ENCODE measurements around the gene BRSK2.

BRSK2 gene

DNA sequence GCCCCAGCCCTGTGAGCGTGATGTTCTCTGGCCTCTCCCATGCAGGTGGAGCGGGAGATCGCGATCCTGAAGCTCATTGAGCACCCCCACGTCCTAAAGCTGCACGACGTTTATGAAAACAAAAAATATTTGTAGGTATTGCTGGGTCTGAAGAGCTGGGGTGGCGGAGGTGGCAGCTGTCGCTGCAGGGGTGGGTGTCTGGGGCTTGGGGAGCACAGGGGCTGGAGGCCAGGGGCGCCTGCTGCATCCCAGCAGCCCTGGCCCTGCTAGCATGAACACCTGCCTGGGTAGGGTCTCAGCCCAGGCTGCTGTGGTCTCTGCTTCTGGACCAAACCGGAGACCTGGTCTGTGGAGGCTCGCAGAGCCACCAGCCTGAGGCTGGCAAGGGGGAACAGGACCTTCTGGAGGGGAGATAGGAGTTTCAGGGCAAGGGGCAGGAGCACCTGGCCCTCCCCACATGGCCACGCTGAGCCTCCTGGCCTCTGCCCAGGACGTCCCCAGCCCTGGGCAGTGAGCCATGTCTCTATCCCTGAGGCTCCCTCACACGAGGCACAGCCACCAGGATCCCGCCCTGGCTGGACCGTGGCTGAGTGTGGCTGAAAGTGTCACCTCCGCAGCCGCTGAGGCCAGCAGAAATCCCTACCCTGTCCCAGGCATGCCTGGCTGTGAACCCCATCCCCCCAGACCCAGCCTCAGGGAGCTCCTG, 48.7 kb downstream of the BRSK2 start:
- DNase-seq (ENCODE audit: low spot score): no peak

GRCh38 chr11:1438967-1439330, 49.2 kb downstream of the BRSK2 start:
- DNase-seq (ENCODE audit: low spot score): no peak

DNA sequence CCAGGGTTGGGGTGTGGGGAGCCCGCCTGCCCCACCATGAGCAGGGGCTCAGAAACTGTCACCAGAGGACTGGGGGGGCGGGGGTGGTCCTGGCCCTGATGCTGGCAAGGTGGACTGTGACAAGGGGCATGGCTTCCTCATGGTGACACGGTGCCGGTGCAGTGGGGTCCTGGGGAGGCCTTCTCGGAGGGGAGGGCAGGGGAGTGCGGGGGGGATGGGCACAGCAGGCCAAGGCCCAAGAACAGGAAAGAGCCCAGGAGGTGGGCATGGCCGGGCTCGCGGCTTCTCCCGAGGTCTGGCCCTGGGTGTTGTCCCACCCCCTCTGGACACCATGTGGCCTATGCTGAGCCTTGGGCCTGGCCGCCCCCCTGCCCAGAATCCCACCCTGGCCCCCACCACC, 49.6 kb downstream of the BRSK2 start:
- DNase-seq (ENCODE audit: low spot score): no peak

- no peak for DNase-seq (ENCODE audit: low spot score)
Measured at GRCh38 chr11:1440066-1440465, 50.3 kb downstream of the BRSK2 start.

DNA sequence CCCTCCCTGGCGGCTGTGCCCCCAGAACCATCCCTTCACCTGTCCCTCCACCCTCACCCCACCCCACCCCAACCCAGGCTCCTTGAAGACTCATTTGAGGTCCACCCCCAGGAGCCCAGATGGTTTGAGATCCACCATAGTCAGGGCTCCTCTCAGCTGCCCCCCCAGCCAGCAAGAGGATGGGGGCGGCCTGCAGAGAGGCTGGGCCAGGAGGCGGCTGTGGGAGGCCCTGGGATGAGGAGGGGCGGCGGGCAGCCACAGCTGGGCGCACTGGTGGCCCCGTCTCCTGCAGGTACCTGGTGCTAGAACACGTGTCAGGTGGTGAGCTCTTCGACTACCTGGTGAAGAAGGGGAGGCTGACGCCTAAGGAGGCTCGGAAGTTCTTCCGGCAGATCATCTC, 50.8 kb downstream of the BRSK2 start:
- no peak for DNase-seq (ENCODE audit: low spot score)

- peak; percentile 26 for DNase-seq (ENCODE audit: low spot score)
Measured at GRCh38 chr11:1442163-1442562, 52.4 kb downstream of the BRSK2 start.

- DNase-seq (ENCODE audit: low spot score): no peak
Measured at GRCh38 chr11:1442807-1443366, 53.2 kb downstream of the BRSK2 start.

GRCh38 chr11:1443737-1444136, 54.0 kb downstream of the BRSK2 start:
- DNase-seq (ENCODE audit: low spot score): no peak

- no peak for DNase-seq (ENCODE audit: low spot score)
Measured at GRCh38 chr11:1444321-1444720, 54.6 kb downstream of the BRSK2 start.

- no peak for DNase-seq (ENCODE audit: low spot score)
Measured at GRCh38 chr11:1444823-1445422, 55.2 kb downstream of the BRSK2 start.

DNA sequence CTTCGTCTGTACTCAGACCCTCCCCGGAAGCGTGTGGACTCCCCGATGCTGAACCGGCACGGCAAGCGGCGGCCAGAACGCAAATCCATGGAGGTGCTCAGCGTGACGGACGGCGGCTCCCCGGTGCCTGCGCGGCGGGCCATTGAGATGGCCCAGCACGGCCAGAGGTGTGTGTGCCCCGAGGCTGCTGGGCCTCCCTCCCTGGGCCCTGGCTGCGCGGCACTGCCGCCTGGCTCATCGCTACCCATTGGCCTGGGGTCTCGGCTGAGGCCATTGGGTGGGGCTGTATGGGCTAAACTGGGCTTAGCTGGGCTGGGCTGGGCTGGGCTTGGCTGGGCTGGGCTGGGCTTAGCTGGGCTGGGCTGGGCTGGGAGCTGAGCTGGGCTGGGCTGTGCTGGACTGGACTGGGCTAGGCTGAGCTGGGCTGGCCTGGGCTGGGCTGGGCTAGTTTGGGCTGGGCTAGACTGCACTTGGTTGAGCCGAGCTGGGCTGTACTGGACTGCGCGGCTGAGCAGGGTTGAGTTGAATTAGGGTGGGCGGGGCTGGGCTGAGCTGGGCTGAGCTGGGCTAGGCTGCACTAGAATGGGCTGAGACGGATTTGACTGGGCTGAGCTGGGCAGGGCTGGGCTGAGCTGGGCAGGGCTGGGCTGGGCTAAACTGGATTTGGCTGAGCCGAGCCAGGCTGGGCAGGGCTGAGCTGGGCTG, 56.2 kb downstream of the BRSK2 start:
- no peak for DNase-seq (ENCODE audit: low spot score)

DNA sequence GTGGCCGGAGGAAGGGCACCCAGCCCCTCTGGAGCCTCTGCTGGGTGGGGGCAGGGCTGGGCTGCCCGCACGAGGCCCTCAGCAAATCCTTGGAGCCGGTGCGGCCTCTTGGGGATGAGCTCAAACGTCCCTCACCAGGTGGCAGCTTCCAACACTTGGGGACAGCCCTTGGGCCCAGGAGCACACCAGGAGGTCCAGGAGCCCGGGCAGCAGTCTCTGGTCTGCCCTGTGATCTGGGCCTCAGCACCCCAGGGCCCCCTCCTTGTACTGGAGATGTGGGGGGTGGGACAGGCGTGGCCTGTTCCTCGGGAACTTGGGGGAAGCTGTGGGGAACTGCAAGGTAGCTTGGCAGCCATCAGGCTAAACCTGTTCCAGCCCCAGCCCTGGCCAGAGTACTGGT, 56.9 kb downstream of the BRSK2 start:
- DNase-seq (ENCODE audit: low spot score): no peak

DNA sequence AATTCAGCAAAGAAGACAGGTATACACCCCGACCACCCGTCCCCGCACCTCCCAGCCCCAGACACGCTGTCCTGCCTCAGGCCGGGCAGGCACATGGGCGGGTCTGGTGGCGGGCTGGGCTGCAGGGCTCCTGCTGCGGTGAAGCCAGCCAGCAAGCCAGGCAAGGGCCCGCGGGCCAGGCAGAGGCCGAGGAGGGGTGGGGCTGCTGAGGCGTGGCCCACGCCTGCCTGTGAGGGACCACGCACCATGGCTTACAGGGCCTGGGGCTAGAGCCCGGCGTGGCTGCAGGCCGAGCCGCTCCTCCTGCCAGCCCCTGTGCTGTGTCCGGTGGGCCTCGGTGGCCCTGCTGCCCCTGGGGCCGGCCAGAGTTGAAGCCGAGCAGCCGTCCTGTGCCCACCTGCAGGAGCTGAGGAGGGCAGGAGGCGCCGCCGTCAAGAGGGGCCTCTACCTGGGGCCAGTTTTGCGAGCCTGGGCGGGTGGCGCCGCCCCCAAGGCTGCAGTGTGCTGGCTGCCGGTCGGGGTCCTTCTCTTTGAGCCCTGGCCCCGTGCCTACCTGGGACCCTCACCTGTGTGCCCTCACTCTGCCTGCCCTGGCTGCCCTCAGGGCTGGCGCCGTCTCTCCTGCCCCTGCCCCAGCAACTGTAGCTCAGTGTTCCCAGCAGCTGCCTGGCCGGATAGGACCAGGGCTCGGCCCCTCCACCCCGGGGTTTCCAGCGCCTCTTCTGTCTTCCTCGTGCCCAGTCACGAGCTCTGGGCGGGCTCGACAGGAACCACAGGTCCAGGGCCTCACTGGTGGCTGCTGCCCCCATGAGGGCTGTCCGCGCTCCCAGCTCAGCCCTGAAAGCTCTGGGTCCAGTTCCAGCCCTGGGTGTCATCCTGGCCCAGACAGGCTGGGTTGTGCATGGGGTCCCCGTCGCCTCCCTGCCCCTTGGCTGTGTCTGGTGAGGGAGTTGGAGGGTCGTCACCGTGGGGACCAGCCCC, 58.4 kb downstream of the BRSK2 start:
- peak; percentile 64 for DNase-seq (ENCODE audit: low spot score)

- no peak for DNase-seq (ENCODE audit: low spot score)
Measured at GRCh38 chr11:1448882-1449281, 59.1 kb downstream of the BRSK2 start.

- no peak for DNase-seq (ENCODE audit: low spot score)
Measured at GRCh38 chr11:1449490-1450243, 59.9 kb downstream of the BRSK2 start.

DNA sequence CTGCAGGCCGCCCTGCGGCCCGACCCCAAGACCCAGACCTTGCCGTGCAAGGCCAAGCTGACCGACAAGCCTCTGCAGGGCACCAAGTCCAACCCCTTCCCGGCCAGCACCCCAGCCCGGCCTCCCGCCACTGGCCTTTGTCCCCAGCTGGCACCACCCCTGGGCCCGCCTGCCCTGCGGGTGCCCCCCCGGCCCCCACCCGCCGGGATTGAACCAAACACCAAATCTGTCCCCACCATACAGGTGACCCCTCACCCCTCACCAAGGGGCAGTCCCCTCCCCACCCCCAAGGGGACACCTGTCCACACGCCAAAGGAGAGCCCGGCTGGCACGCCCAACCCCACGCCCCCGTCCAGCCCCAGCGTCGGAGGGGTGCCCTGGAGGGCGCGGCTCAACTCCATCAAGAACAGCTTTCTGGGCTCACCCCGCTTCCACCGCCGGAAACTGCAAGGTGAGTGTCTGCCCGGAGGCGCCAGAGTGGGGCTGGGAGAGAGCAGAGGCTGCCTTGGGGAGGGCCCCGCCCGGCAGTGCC, 60.7 kb downstream of the BRSK2 start:
- DNase-seq (ENCODE audit: low spot score): no peak

DNA sequence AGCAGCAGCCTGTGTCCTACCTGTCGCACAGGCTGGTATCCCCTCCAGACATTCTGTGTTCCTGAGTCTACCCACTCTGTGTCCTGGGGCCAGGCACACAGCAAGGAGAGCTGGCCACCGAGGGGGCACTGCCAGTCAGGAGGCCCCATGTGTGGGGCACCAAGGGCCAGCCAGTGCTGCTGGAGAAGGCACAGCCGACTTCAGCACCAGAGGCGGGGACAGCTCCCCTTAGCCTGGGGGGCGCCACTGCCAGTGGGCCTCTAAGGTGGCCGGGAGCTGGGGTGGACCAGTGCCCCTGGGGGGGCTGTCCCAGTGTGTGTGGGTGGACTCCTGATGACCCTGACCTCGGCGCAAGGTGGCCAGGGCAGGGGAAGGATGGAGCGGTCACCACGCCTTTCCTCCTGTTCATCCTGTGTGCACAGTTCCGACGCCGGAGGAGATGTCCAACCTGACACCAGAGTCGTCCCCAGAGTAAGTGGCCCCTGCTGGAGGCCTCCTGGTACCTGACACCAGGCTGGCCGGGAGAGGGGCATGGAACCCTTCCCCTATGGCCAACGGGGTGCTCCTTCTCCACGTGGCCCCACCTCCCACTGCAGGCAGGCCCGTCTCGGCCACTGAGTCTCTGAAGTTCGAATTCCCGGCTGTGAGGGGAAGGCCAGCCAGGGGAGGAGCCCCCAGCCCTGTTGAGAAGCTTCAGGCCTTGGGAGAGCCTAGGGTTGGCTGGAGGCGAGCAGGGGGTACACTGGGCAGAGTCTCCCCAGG, 61.4 kb downstream of the BRSK2 start:
- no peak for DNase-seq (ENCODE audit: low spot score)

DNA sequence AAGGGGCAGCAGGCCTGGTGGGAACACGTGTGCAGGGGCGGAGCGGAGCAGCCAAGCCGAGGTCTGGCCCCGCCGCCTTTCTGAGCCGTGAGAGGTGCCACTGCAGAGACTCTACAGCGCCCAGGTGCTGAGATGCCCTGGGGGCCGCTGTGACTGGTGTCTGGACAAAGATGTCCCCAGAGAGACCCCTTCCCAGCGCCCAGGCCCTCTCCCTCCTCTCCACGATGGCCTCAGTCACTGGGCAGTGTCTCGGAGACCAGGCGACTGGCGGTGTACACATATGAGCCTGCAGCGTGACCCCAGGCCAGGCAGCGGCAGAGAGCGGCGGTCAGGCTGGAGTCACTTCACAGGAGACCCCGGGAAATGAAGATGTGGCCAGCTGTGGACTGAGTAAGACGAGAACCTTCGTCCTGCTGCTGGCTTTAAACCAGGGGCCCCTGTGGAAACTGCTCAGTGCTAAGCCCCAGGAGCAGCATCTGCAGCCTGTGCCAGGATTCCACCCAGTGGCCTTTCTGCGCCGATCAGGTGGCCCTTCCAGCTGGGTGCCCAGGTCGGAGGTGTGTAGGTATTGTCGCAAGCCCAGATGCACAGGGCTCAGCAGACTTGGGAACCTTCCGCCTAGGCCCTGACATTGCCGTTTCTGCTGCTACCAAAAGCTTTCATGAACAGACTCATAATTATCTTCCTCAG, 62.2 kb downstream of the BRSK2 start:
- DNase-seq (ENCODE audit: low spot score): no peak

GRCh38 chr11:1452744-1453143, 63.0 kb downstream of the BRSK2 start:
- no peak for DNase-seq (ENCODE audit: low spot score)

- DNase-seq (ENCODE audit: low spot score): no peak
Measured at GRCh38 chr11:1453611-1454034, 63.9 kb downstream of the BRSK2 start.

Data from pons (tissue), 1 donor.